Gastroesophageal sphincter (tissue), 3 donors: ENCODE measurements around the gene SERPINA4.

Experiments
- CTCF ChIP-seq, 4 experiments: fragments of 200-600 bp in 2 of 4; fragments of 450-650 bp in 2 of 4; sonication (generic) in 1 of 4; IDR thresholded peaks; one replicate each; pipeline ENCODE4 v1.5.1; 2017 to 2019; ENCODE audit warnings: antibody characterized with exemption in 4 of 4, mild to moderate bottlenecking in 2 of 4, moderate library complexity in 2 of 4
- EP300 ChIP-seq: sonication (generic); formaldehyde crosslinking; IDR thresholded peaks from one replicate; pipeline ENCODE4 v1.6.1; 2017; ENCODE audit warnings: antibody characterized with exemption, mild to moderate bottlenecking

- TF ChIP-seq EP300 (no peak), CTCF (IDR thresholded peaks at IDR 0.05) (no peak)
These were observed 391 bp downstream of the SERPINA4 start for GRCh38 chr14:94561656-94562010.
